Memory B cell (primary cell): Measurements from ENCODE around the gene KCNE5.
"Not testable (repeated sequence)": the region's sequence is repeated elsewhere in the genome, so short reads cannot be mapped to it uniquely, and the experiment has no call there.

Source experiments
- ATAC-seq: fragments of 150-1000 bp; cut with Tn5 transposase; 2 replicates; pipeline ENCODE4 v1.10.0; 2021; ENCODE audit warnings: low read depth, mild to moderate bottlenecking, moderate library complexity
- DNase-seq, 2 donors: peaks; one replicate each; pipeline ENCODE4 v3.0.0; 2022; ENCODE audit warnings: low spot score in 2 of 2
- H3K27ac Mint-ChIP-seq: one replicate; pipeline ENCODE4 v1.8.0; 2022; ENCODE audit warnings: mild to moderate bottlenecking, moderate library complexity, mixed read lengths
- H3K27me3 Mint-ChIP-seq: one replicate; pipeline ENCODE4 v1.8.0; 2022; ENCODE audit warnings: mixed read lengths
- H3K36me3 Mint-ChIP-seq: one replicate; pipeline ENCODE4 v1.8.0; 2022; ENCODE audit warnings: mild to moderate bottlenecking, mixed read lengths
- H3K4me1 Mint-ChIP-seq: one replicate; pipeline ENCODE4 v1.8.0; 2022; ENCODE audit warnings: mixed read lengths
- H3K4me3 Mint-ChIP-seq: one replicate; pipeline ENCODE4 v1.8.0; 2022; ENCODE audit warnings: mild to moderate bottlenecking, moderate library complexity, mixed read lengths
- H3K9me3 Mint-ChIP-seq: one replicate; pipeline ENCODE4 v1.8.0; 2022; ENCODE audit warnings: mixed read lengths

KCNE5 gene

DNA sequence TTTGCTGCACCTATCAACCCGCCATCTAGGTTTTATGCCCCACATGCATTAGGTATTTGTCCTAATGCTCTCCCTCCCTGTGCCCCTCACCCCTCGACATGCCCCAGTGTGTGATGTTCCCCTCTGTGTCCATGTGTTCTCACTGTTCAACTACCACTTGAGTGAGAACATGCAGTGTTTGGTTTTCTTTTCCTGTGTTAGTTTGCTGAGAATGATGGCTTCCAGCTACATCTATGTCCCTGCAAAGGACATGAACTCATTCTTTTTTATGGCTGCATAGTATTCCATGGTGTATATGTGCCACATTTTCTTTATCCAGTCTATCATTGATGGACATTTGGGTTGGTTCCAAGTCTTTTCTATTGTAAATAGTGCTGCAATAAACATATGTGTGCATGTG, 12.5 kb upstream of the KCNE5 start:
- peaks cover 14% of the 10 kb centered on the region for H3K36me3 Mint-ChIP-seq
- DNase-seq, H3K27ac Mint-ChIP-seq, H3K27me3 Mint-ChIP-seq, H3K4me1 Mint-ChIP-seq, ATAC-seq, H3K9me3 Mint-ChIP-seq, H3K4me3 Mint-ChIP-seq: not testable (repeated sequence)

DNA sequence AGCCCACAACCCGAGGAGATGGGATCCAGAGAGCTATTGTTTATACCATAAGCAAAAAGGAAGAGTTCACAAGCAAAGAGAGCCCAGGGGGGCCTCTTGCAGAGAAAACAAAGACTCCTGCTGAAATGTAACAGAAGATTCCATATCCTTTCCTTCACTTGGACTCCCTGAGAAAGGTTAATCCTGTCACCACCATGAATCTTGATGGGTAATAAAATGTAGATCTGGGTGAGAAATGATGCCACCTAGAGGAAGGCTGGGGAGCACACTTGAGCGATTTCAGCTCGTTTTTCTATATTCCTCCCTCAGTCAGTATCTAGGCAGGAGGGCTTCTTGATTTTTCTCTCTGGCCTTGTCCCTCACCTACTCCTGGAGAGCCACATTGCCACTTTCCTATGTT, 10.2 kb upstream of the KCNE5 start:
- peaks cover 13% of the 10 kb centered on the region for H3K36me3 Mint-ChIP-seq
- no peak for DNase-seq
- H3K27me3 Mint-ChIP-seq = no peaks in the 10 kb centered on the region
- H3K9me3 Mint-ChIP-seq = no peaks in the 10 kb centered on the region
- peak; percentile 34 for ATAC-seq
- H3K4me1 Mint-ChIP-seq = no peaks in the 10 kb centered on the region
- H3K27ac Mint-ChIP-seq = peak overlapping the region; percentile 47
- no peak overlapping the region for H3K4me3 Mint-ChIP-seq

DNA sequence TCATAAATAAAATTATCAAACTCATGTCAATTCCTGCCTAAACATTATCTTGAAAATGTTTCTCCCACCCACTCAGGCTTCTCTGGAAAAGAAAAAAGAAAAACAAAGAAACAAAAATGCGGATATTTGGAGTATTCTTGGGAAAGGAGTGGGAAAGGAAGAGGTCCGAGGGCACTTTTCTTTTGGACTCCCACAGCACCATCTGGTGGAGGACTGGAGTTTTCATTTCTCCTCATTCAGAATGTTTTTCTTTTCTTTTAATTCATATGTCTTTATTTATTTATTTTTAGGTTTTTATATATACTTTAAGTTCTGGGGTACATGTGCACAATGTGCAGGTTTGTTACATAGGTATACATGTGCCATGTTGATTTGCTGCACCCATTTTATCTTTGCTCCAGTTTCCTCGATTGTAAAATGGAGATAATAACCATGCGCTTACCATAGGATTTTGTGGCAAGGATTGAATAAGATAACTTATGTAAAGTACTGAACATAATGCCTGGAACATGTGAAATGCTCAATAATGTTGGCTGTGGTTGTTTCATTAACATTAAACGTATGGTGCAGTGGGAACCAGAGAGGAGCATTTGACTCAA, 8.0 kb upstream of the KCNE5 start:
- DNase-seq (no peak), ATAC-seq (no peak)
- Mint-ChIP-seq H3K27me3 (no peaks in the 10 kb centered on the region), H3K36me3 (peaks cover 2% of the 10 kb centered on the region), H3K4me1 (no peaks in the 10 kb centered on the region), H3K27ac (no peak overlapping the region), H3K4me3 (no peak overlapping the region), H3K9me3 (no peaks in the 10 kb centered on the region)

DNA sequence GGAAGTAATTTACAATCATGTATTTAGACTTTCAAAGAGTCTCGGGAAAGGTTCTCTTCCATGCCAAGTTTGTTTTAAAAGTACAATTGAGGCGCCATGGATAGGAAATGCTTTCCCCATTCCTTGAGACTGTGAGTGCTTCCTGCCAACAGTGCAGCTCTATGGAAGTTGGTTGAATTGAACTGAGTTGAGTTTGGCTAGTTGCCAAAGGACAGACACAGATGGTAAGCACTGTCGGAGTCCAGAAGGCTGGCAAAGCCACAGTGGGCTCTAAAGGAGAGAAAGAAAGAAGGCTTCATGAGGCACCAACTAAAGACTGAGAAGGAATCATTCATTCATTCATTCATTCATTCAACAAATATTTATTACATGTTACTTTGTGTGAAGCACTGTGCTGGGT, 4.3 kb upstream of the KCNE5 start:
- Mint-ChIP-seq H3K36me3 (no peaks in the 10 kb centered on the region), H3K27me3 (no peaks in the 10 kb centered on the region), H3K4me3 (no peak overlapping the region), H3K27ac (no peak overlapping the region), H3K9me3 (no peaks in the 10 kb centered on the region), H3K4me1 (no peaks in the 10 kb centered on the region)
- no peak for ATAC-seq
- no peak for DNase-seq

DNA sequence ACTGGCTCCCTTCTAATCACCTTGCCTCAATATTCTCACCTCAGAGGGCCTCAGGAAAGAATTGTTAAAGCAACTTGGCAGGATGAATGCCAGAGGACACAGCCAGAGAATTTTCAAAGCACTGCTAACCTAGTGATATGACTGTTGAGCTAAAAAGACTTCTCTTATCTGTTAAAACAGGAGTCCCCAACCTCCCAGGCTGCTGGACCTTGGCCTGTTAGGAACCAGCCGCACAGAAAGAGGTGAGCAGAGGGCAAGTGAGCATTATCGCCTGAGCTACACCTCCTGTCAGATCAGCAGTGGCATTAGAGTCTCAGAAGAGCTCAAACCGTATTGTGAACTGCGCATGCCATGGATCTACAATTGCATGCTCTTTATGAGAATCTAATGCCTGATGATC, 1.7 kb upstream of the KCNE5 start:
- Mint-ChIP-seq H3K27me3 (no peaks in the 10 kb centered on the region), H3K27ac (no peak overlapping the region), H3K9me3 (no peaks in the 10 kb centered on the region), H3K36me3 (peaks cover 3% of the 10 kb centered on the region), H3K4me1 (peaks cover 3% of the 10 kb centered on the region), H3K4me3 (no peak overlapping the region)
- ATAC-seq = no peak
- DNase-seq = no peak

DNA sequence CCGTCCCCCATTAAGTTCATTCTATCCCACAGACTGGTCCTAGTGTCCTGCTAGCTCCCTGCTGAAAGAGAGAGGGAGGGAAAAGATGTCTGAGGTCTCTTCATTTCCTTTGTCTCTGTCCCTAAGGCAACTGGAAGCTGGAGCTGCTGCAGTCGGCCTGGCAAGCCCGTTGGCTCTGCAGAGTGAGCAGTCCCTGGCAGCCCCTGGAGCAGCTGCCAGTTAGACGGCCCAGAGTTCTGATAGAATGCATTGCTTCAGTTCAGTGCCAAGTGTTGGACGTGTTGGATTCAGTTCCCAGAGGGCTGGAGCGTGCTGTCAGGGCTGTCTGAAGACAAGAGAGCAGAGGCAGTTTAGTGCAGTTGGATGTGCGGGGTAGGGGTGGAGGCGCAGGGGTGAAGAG, 975 bp downstream of the KCNE5 start:
- no peaks in the 10 kb centered on the region for H3K27me3 Mint-ChIP-seq
- H3K4me1 Mint-ChIP-seq = peaks cover 3% of the 10 kb centered on the region
- H3K4me3 Mint-ChIP-seq = no peak overlapping the region
- peaks cover 3% of the 10 kb centered on the region for H3K36me3 Mint-ChIP-seq
- DNase-seq (no peak), ATAC-seq (no peak)
- H3K9me3 Mint-ChIP-seq = no peaks in the 10 kb centered on the region
- no peak overlapping the region for H3K27ac Mint-ChIP-seq

DNA sequence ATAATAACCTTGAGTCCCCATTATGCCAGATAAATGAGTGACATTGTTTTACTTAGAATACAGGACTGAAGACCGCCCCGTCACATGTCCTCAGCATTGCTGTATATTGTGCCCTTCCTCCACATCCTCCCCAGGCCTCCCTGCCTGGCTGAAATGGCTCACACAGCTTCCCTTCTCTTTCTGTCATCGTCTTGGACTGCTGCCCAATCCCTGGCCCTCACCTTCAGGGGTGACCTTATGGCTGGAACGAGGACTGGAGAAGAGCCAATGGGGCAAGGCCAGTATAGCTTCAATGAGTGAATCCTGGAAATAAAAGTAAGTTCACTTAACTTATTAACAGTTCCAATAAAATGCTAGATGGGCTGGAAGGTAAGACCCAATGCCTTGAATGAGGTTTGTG, 2.7 kb downstream of the KCNE5 start:
- Mint-ChIP-seq H3K9me3 (no peaks in the 10 kb centered on the region), H3K27me3 (no peaks in the 10 kb centered on the region), H3K36me3 (peaks cover 3% of the 10 kb centered on the region), H3K4me1 (peaks cover 3% of the 10 kb centered on the region), H3K27ac (no peak overlapping the region), H3K4me3 (no peak overlapping the region)
- DNase-seq (no peak), ATAC-seq (no peak)

DNA sequence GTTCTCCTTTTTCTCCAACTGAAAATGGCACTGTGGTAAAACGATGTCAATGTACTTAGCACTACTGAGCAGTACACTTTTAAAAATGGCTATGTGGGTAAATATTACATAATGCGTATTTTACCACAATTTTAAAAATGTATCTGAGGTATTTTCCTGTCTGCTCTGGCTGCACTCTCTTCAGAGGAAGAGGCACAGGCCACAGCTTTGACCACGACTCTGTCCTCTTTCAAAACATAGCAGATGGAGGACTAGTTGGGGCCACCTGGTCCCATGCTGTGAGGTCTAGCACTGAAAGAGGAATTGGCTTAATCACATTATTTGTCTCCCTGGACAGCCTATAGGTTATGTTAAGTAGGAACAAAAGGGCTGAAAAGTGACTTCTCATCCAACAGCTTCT, 5.2 kb downstream of the KCNE5 start:
- peaks cover 3% of the 10 kb centered on the region for H3K4me1 Mint-ChIP-seq
- H3K4me3 Mint-ChIP-seq = no peak overlapping the region
- H3K9me3 Mint-ChIP-seq = no peaks in the 10 kb centered on the region
- DNase-seq (no peak), ATAC-seq (no peak)
- H3K27ac Mint-ChIP-seq = no peak overlapping the region
- H3K27me3 Mint-ChIP-seq = no peaks in the 10 kb centered on the region
- peaks cover 3% of the 10 kb centered on the region for H3K36me3 Mint-ChIP-seq

DNA sequence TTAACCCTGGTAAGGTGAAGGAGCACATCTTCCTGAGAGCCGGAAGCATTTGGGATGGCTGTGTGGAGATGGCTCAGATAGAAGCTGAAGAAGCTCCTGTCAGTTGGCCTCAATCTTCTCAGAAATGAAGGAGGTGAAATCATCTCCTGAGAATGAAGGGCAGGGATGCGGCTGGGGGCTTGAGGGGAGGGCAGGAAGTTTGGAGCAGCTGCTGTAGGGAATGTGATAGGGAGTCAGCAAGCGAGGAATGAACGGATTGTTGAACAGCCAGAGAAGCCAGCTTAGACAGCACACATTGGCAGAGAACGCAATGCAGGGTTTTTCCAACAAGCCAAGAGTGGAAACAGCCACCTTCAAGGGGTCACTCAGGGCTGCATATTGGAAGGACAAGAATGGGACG, 10.0 kb downstream of the KCNE5 start:
- Mint-ChIP-seq H3K9me3 (no peaks in the 10 kb centered on the region), H3K4me1 (no peaks in the 10 kb centered on the region), H3K4me3 (no peak overlapping the region), H3K27ac (no peak overlapping the region), H3K27me3 (no peaks in the 10 kb centered on the region), H3K36me3 (no peaks in the 10 kb centered on the region)
- DNase-seq = no peak
- no peak for ATAC-seq

DNA sequence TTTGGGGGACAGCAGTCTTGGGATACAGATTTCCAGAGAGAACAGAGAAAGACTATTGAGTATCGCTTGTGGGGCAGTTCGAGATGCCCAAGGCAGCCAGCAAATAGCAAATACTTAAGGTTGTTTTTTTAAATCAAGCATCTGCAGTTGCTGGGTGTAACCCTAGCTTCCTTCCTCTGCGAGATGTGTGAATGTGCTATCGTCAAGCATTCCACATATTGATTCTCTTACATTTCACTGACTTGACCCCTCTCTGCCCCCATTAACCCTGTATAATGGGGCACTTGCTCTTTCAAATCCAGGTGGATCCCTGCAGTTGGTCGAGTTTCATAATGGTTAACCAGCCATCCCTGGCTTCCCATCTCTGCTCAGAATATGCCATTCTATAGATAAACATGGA, 23.5 kb downstream of the KCNE5 start:
- H3K9me3 Mint-ChIP-seq = peaks cover 3% of the 10 kb centered on the region
- peaks cover 2% of the 10 kb centered on the region for H3K36me3 Mint-ChIP-seq
- no peak overlapping the region for H3K4me3 Mint-ChIP-seq
- H3K27me3 Mint-ChIP-seq = peaks cover 8% of the 10 kb centered on the region
- no peak for ATAC-seq
- DNase-seq = no peak
- no peak overlapping the region for H3K27ac Mint-ChIP-seq
- H3K4me1 Mint-ChIP-seq = peaks cover 3% of the 10 kb centered on the region

DNA sequence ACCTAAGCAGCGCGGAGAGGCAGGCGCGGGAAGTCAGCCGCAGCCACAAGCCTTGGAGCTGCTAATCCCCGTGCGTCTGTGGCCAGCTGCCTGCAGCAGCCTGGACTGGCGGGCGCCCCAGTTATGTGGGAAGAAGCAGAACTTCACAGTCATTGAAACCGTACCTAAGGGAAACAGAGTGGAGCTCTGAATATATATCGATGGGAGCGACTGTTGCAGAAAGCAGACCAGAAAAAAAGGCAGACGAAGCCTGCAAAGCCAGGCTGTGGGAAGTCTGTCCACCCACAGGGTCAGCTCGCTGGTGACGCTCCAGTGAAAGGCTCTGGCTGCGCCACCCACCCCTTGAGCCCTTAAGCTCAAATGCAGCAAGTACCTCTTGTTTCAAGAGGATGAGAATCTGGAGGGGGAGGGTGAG, 24.7 kb downstream of the KCNE5 start:
- peaks cover 6% of the 10 kb centered on the region for H3K27me3 Mint-ChIP-seq
- H3K4me3 Mint-ChIP-seq = no peak overlapping the region
- H3K36me3 Mint-ChIP-seq = no peaks in the 10 kb centered on the region
- ATAC-seq = no peak
- no peak overlapping the region for H3K27ac Mint-ChIP-seq
- H3K9me3 Mint-ChIP-seq = no peaks in the 10 kb centered on the region
- H3K4me1 Mint-ChIP-seq = peaks cover 3% of the 10 kb centered on the region
- no peak for DNase-seq

DNA sequence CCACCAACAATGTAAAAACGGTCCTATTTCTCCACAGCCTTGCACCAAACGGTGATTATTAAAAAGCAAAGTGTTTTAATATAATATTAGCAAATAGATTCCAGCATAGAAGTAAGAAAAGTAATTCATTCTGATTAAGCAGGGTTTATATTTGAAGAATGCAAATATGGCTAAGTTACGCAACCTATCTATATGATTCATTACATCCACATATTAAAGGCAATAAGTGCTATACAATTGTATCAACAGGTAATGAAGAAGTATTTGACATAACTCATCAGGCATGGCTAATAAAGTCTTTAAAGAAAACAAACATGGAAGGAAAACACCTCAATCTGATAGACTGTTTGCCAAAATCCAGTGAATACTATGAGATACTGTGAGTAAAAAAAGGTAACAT, 29.0 kb downstream of the KCNE5 start:
- no peak for ATAC-seq
- Mint-ChIP-seq H3K36me3 (no peaks in the 10 kb centered on the region), H3K9me3 (no peaks in the 10 kb centered on the region), H3K27me3 (peaks cover 2% of the 10 kb centered on the region), H3K27ac (no peak overlapping the region), H3K4me3 (no peak overlapping the region), H3K4me1 (peaks cover 3% of the 10 kb centered on the region)
- DNase-seq = no peak

DNA sequence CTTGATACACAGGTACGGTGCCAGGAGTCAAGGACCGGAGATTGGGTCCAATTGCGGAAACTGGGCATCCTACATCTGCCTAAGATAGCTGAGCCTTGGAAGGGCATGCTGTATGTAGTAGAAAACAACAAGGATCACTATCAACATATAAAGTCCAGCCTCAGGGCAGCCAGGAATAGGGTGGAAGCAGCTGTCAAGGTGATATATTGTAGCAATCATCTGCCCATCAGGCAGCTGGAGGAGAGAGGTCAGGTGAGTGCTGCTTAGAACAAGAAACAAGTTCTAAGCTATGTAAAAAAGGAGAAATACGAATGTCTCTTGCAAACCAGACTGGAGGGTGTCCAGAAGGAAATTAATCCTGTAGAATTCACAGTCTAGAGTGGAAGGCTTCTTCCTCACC, 34.8 kb downstream of the KCNE5 start:
- H3K27me3 Mint-ChIP-seq = peaks cover 2% of the 10 kb centered on the region
- no peaks in the 10 kb centered on the region for H3K9me3 Mint-ChIP-seq
- no peaks in the 10 kb centered on the region for H3K4me1 Mint-ChIP-seq
- H3K27ac Mint-ChIP-seq = no peak overlapping the region
- ATAC-seq = no peak
- no peak overlapping the region for H3K4me3 Mint-ChIP-seq
- DNase-seq = no peak
- H3K36me3 Mint-ChIP-seq = no peaks in the 10 kb centered on the region

DNA sequence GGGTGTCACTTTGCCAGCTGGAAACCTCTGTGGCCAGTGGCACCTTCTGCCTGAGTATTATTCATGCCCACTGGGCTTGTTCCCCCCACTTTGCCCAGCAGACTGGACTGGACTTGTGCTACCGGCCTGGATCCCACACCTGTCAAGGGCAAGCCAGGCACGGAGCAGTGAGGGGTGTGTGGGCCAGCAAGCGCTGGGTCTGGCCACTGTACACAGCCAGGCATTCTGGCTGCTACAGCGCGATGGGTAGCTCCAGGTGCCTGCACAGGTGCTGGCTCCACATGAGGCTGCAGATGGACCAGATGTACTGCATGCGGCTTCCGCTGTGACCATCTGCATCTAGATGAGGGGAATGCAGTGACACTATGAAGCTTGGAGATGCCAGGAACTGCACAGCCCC, 39.5 kb downstream of the KCNE5 start:
- no peaks in the 10 kb centered on the region for H3K9me3 Mint-ChIP-seq
- H3K27me3 Mint-ChIP-seq = peaks cover 2% of the 10 kb centered on the region
- H3K36me3 Mint-ChIP-seq = no peaks in the 10 kb centered on the region
- no peak for ATAC-seq
- H3K4me1 Mint-ChIP-seq = no peaks in the 10 kb centered on the region
- H3K27ac Mint-ChIP-seq = no peak overlapping the region
- no peak overlapping the region for H3K4me3 Mint-ChIP-seq
- DNase-seq = no peak

DNA sequence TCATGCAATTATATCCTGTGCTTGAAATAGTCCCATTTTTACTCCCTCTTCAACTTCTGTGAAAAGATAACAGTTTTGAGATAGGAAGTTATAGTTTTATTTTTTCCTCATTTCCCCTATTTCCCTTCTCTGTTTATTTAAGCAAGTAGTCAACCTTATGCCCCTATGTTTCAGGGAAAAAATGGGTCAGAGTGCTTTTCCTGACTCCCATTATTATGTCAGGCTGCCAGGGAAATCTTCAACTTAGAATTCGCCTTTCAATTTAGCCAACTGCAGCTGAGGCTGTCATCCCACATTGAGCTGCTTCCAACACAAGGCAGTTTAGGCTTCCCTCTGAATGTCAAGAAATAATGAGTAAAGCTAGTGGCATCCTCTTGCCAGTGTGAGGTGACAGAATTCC, 46.1 kb downstream of the KCNE5 start:
- Mint-ChIP-seq H3K27ac (no peak overlapping the region), H3K9me3 (no peaks in the 10 kb centered on the region), H3K4me1 (no peaks in the 10 kb centered on the region), H3K27me3 (no peaks in the 10 kb centered on the region), H3K36me3 (no peaks in the 10 kb centered on the region), H3K4me3 (no peak overlapping the region)
- ATAC-seq (no peak), DNase-seq (no peak)
